Measurements from ENCODE around the gene HNRNPUL2. TPM values are rescaled to one million over a fixed set of nuclear protein-coding genes. Genes with fewer than 3 reads are reported as not detected.

HNRNPUL2 gene
- total RNA-seq, 1 experiment from 2014 or later, result 21.2 TPM

Other genes with a start within 250 kb of the HNRNPUL2 start
- 10.3 and 10.9 TPM in 2 replicates for gene AHNAK, start 180.7 kb downstream of the HNRNPUL2 start, total RNA-seq (2014; rRNA removed; shearing (Covaris generic))
- 2,270 and 2,323 TPM in 2 replicates for gene EEF1G, start 153.6 kb downstream of the HNRNPUL2 start, total RNA-seq (2014; rRNA removed; shearing (Covaris generic))
- gene TUT1, start 135.9 kb downstream of the HNRNPUL2 start, total RNA-seq (2014; rRNA removed; shearing (Covaris generic)), result 8.8 and 9.1 TPM in 2 replicates
- gene MTA2, start 125.6 kb downstream of the HNRNPUL2 start, total RNA-seq (2014; rRNA removed; shearing (Covaris generic)), result 106 and 107 TPM in 2 replicates
- gene EML3, start 114.7 kb downstream of the HNRNPUL2 start, total RNA-seq (2014; rRNA removed; shearing (Covaris generic)), result 5.8 and 8.9 TPM in 2 replicates
- 0.46 and 0.51 TPM in 2 replicates for gene ROM1, start 114.2 kb downstream of the HNRNPUL2 start, total RNA-seq (2014; rRNA removed; shearing (Covaris generic))
- 23.4 and 28.2 TPM in 2 replicates for gene B3GAT3, start 105.5 kb downstream of the HNRNPUL2 start, total RNA-seq (2014; rRNA removed; shearing (Covaris generic))
- 209 and 210 TPM in 2 replicates for gene GANAB, start 80.8 kb downstream of the HNRNPUL2 start, total RNA-seq (2014; rRNA removed; shearing (Covaris generic))
- gene INTS5, start 74.2 kb downstream of the HNRNPUL2 start, total RNA-seq (2014; rRNA removed; shearing (Covaris generic)), result 20.1 and 20.3 TPM in 2 replicates
- 62.6 and 65.0 TPM in 2 replicates for gene C11orf98, start 62.2 kb downstream of the HNRNPUL2 start, total RNA-seq (2014; rRNA removed; shearing (Covaris generic))
- 8.5 and 10.4 TPM in 2 replicates for gene CSKMT, start 62.1 kb downstream of the HNRNPUL2 start, total RNA-seq (2014; rRNA removed; shearing (Covaris generic))
- 11.5 and 15.7 TPM in 2 replicates for gene UQCC3, start 55.8 kb downstream of the HNRNPUL2 start, total RNA-seq (2014; rRNA removed; shearing (Covaris generic))
- gene LBHD1, start 55.2 kb downstream of the HNRNPUL2 start, total RNA-seq (2014; rRNA removed; shearing (Covaris generic)), result 3.2 and 6.3 TPM in 2 replicates
- 70.4 and 73.1 TPM in 2 replicates for gene UBXN1, start 48.4 kb downstream of the HNRNPUL2 start, total RNA-seq (2014; rRNA removed; shearing (Covaris generic))
- gene LRRN4CL, start 37.9 kb downstream of the HNRNPUL2 start, total RNA-seq (2014; rRNA removed; shearing (Covaris generic)), result 0.55 and 0.73 TPM in 2 replicates
- 24.3 and 26.1 TPM in 2 replicates for gene BSCL2, start 20.0 kb downstream of the HNRNPUL2 start, total RNA-seq (2014; rRNA removed; shearing (Covaris generic))
- not detected in 2 replicates for gene GNG3, start 19.8 kb downstream of the HNRNPUL2 start, total RNA-seq (2014; rRNA removed; shearing (Covaris generic))
- 46.2 and 47.0 TPM in 2 replicates for gene TTC9C, start 1.0 kb upstream of the HNRNPUL2 start, total RNA-seq (2014; rRNA removed; shearing (Covaris generic))
- 5.2 and 7.6 TPM in 2 replicates for gene ZBTB3, start 26.7 kb upstream of the HNRNPUL2 start, total RNA-seq (2014; rRNA removed; shearing (Covaris generic))
- gene POLR2G, start 34.1 kb upstream of the HNRNPUL2 start, total RNA-seq (2014; rRNA removed; shearing (Covaris generic)), result 74.1 and 88.0 TPM in 2 replicates
- gene TAF6L, start 43.9 kb upstream of the HNRNPUL2 start, total RNA-seq (2014; rRNA removed; shearing (Covaris generic)), result 17.3 and 22.2 TPM in 2 replicates
- 27.6 and 31.9 TPM in 2 replicates for gene TMEM179B, start 59.9 kb upstream of the HNRNPUL2 start, total RNA-seq (2014; rRNA removed; shearing (Covaris generic))
- gene TMEM223, start 64.5 kb upstream of the HNRNPUL2 start, total RNA-seq (2014; rRNA removed; shearing (Covaris generic)), result 13.3 and 18.3 TPM in 2 replicates
- gene NXF1, start 78.0 kb upstream of the HNRNPUL2 start, total RNA-seq (2014; rRNA removed; shearing (Covaris generic)), result 56.4 and 59.3 TPM in 2 replicates
- gene STX5, start 104.6 kb upstream of the HNRNPUL2 start, total RNA-seq (2014; rRNA removed; shearing (Covaris generic)), result 22.7 and 27.5 TPM in 2 replicates
- not detected in 2 replicates for gene TEX54, start 105.4 kb upstream of the HNRNPUL2 start, total RNA-seq (2014; rRNA removed; shearing (Covaris generic))
- gene WDR74, start 112.1 kb upstream of the HNRNPUL2 start, total RNA-seq (2014; rRNA removed; shearing (Covaris generic)), result 46.7 and 50.4 TPM in 2 replicates
- gene SLC3A2, start 153.4 kb upstream of the HNRNPUL2 start, total RNA-seq (2014; rRNA removed; shearing (Covaris generic)), result 106 and 109 TPM in 2 replicates
- gene CHRM1, start 193.9 kb upstream of the HNRNPUL2 start, total RNA-seq (2014; rRNA removed; shearing (Covaris generic)), result not detected in 2 replicates

All from SJCRH30 (cell line).